SH-SY5Y (cell line): Measurements from ENCODE around the gene ZBTB17.

Experiments used
- GATA2 ChIP-seq: IDR thresholded peaks from 2 replicates; pipeline ENCODE4 v1.6.1; 2011; ENCODE audit warnings: mild to moderate bottlenecking, low read depth, low read length
- GATA3 ChIP-seq: IDR thresholded peaks from 2 replicates; pipeline ENCODE4 v1.6.1; 2011; ENCODE audit warnings: low read depth, mild to moderate bottlenecking, low read length, moderate library complexity

DNA sequence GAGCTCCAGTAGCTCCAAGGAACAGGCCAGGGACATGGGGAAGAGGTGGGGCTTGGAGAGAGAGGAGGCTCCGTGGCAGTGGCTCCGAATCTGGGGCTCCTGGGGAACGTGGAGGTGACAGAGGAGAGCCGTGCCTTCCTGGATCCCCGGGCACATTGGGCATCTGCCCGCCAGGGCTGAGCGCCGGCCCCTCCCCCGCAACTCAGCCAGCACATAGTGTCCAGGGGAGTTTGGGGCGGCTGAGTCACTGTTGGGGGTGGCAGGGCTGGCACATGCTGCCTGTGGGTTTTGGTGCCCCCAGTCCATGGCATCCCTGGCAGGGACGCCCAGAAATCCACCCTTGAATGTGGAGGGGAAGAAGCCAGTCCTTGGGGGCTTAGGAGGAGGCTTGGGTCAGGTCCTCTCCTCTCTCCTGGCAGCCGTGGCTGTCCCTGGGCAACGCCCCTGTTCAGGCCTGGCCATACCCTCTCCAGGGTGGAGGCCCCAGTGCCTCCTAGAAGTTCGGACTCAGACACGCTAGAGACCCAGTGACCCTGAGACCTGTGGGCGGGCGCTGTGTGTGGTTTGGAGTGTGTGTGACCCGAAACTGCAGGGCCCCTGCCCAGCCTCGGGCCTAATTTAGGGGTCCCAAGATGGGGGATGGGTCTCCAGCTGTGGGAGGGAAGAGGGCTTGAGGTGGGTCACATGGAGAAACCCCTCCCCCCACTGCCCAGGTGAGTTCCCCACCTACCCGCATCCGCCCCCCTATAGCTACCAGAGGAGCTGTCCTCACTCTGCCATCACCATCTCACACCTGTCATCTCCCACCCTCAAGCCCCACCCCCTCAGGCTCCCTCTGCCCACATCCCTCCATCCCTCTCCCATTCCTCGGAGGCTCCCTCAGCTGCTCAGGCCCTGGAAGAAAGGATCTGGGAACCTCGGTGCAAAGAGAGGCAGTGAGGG is 40.3 kb upstream of the ZBTB17 start:
- TF ChIP-seq GATA2 (no peak), GATA3 (no peak)
